GM12878 (cell line): ENCODE measurements around the gene IFNL1. TPM values are rescaled to one million over a fixed set of nuclear protein-coding genes. Genes with fewer than 3 reads are reported as not detected.

Experiments
- BACH1 ChIP-seq: fragments of 450-650 bp; IDR thresholded peaks from 2 replicates; pipeline ENCODE4 v1.6.1; 2017; ENCODE audit warnings: mild to moderate bottlenecking, borderline replicate concordance
- BRCA1 ChIP-seq: IDR thresholded peaks from 2 replicates; pipeline ENCODE4 v1.6.1; 2011; ENCODE audit warnings: low read depth, low read length, improper control_type of control experiment
- CHD2 ChIP-seq: IDR thresholded peaks from 2 replicates; pipeline ENCODE4 v1.6.1; 2011; ENCODE audit warnings: low read depth, low read length, improper control_type of control experiment, borderline replicate concordance
- CUX1 ChIP-seq: IDR thresholded peaks from 2 replicates; pipeline ENCODE4 v1.6.1; 2012; ENCODE audit warnings: improper control_type of control experiment, low read depth, low read length; ENCODE audit not compliant: insufficient replicate concordance
- FOXK2 ChIP-seq: fragments of 450-650 bp; IDR thresholded peaks from 2 replicates; pipeline ENCODE4 v1.6.1; 2017; ENCODE audit warnings: mild to moderate bottlenecking, moderate library complexity
- IRF3 ChIP-seq: fragments of 450-650 bp; IDR thresholded peaks from 2 replicates; pipeline ENCODE4 v1.6.1; 2014; ENCODE audit warnings: mild to moderate bottlenecking
- NFYB ChIP-seq: IDR thresholded peaks from 2 replicates; pipeline ENCODE4 v1.6.1; 2011; ENCODE audit warnings: low read depth, mild to moderate bottlenecking, low read length, improper control_type of control experiment, moderate library complexity; ENCODE audit not compliant: insufficient read depth
- NRF1 ChIP-seq: conservative IDR thresholded peaks from 2 replicates; pipeline ENCODE4 v1.6.1; 2011; ENCODE audit warnings: mild to moderate bottlenecking, low read depth, low read length, improper control_type of control experiment
- RAD21 ChIP-seq: IDR thresholded peaks from 2 replicates; pipeline ENCODE4 v1.6.1; 2011; ENCODE audit warnings: mild to moderate bottlenecking, low read depth, low read length, moderate library complexity; ENCODE audit not compliant: insufficient read depth
- RAD51 ChIP-seq: fragments of 450-650 bp; IDR thresholded peaks from 2 replicates; pipeline ENCODE4 v1.6.1; 2016; ENCODE audit warnings: moderate library complexity, mild to moderate bottlenecking, inconsistent platforms
- RBBP5 ChIP-seq: fragments of 200-600 bp; sonication (generic); conservative IDR thresholded peaks from 2 replicates; pipeline ENCODE4 v1.6.1; 2016
- RELA ChIP-seq: fragments of 450-650 bp; IDR thresholded peaks from 2 replicates; pipeline ENCODE4 v1.8.0; 2014; ENCODE audit warnings: borderline replicate concordance; ENCODE audit not compliant: partially characterized antibody
- SMAD1 ChIP-seq: fragments of 450-650 bp; IDR thresholded peaks from 2 replicates; pipeline ENCODE4 v1.6.1; 2018; ENCODE audit warnings: mild to moderate bottlenecking, low read depth; ENCODE audit not compliant: partially characterized antibody
- SREBF1 ChIP-seq: IDR thresholded peaks from 2 replicates; pipeline ENCODE4 v1.6.1; 2012; ENCODE audit warnings: mild to moderate bottlenecking, low read length
- STAT1 ChIP-seq: fragments of 450-650 bp; conservative IDR thresholded peaks from 2 replicates; pipeline ENCODE4 v1.6.1; 2014; ENCODE audit warnings: antibody characterized with exemption, mild to moderate bottlenecking
- USF2 ChIP-seq: IDR thresholded peaks from 2 replicates; pipeline ENCODE4 v1.6.1; 2011; ENCODE audit warnings: low read depth, low read length, improper control_type of control experiment, borderline replicate concordance
- ZNF217 ChIP-seq: fragments of 450-650 bp; IDR thresholded peaks from 2 replicates; pipeline ENCODE4 v1.6.1; 2017; ENCODE audit warnings: antibody characterized with exemption, mild to moderate bottlenecking
- ZNF622 ChIP-seq: fragments of 450-650 bp; IDR thresholded peaks from 2 replicates; pipeline ENCODE4 v1.6.1; 2017; ENCODE audit warnings: mild to moderate bottlenecking, inconsistent platforms
- ZNF687 ChIP-seq: fragments of 450-650 bp; IDR thresholded peaks from 2 replicates; pipeline ENCODE4 v1.6.1; 2017; ENCODE audit warnings: mild to moderate bottlenecking, moderate library complexity
- polyA plus RNA-seq, 11 experiments: library from polyadenylated mRNA; depleted of rRNA in 4 of 11; unstranded in 6 of 11; stranded (reverse) in 5 of 11; fragments of >200 nt; fragmentation: Nextera tagmentation in 4 of 11; fragmentation: Illumina TruSeq in 1 of 11; extraction: Ambion mirVana in 4 of 11; extraction: Trizol in 1 of 11; gene quantifications; 1 replicate in 1 of 11; 2 replicates in 10 of 11; pipeline versions ENCODE4 v1.2.1 to v1.2.3, GENCODE V29; 2011 to 2016; ENCODE audit warnings: inconsistent platforms in 2 of 11, missing spikeins in 2 of 11, low read depth in 1 of 11
- total RNA-seq, 4 experiments: library from RNA; depleted of rRNA in 3 of 4; stranded (reverse); fragments of >200 nt in 3 of 4; fragmentation: Illumina TruSeq in 1 of 4; extraction: Trizol in 1 of 4; gene quantifications; 2 replicates each; pipeline versions ENCODE4 v1.2.1 to v1.2.3, GENCODE V29; 2013 to 2021

The IFNL1 gene
- total and polyA plus RNA-seq, 10 of the 15 experiments (the other 5 are each of a cell fraction or from before 2014, with no cell fraction given): not detected

GRCh38 chr19:39341719-39342604 lies 45.8 kb downstream of the IFNL1 start, which contains the start of gene SAMD4B (continued):
- no peak; the same call in 1 of the 2 replicates for TF ChIP-seq ZNF217
- peak; percentile 59 for TF ChIP-seq BACH1
- TF ChIP-seq ZNF687: peak; percentile 73
- peak; percentile 68 for TF ChIP-seq USF2
- peak; percentile 81 for TF ChIP-seq SMAD1
- no peak; the same call in 1 of the 2 replicates for TF ChIP-seq FOXK2
- TF ChIP-seq CHD2: peak; percentile 71
- TF ChIP-seq CUX1: no peak
- TF ChIP-seq SREBF1: no peak
- TF ChIP-seq RELA: peak; percentile 23
- TF ChIP-seq ZNF622: no peak
- TF ChIP-seq RBBP5: no peak
- no peak for TF ChIP-seq STAT1
- TF ChIP-seq BRCA1: no peak
- peak; percentile 2; the same call in 1 of the 2 replicates for TF ChIP-seq RAD21
- no peak for TF ChIP-seq NRF1
- TF ChIP-seq IRF3: peak; percentile 85
- no peak for TF ChIP-seq RAD51
- peak; percentile 88 for TF ChIP-seq NFYB
